Measurements from ENCODE around the gene CCDC15. TPM values are rescaled to one million over a fixed set of nuclear protein-coding genes. Genes with fewer than 3 reads are reported as not detected.

The CCDC15 gene
- total and polyA plus RNA-seq, 2 of the 4 experiments (the other 2 are of a cell fraction): 1.1 to 2.0 TPM

DNA sequence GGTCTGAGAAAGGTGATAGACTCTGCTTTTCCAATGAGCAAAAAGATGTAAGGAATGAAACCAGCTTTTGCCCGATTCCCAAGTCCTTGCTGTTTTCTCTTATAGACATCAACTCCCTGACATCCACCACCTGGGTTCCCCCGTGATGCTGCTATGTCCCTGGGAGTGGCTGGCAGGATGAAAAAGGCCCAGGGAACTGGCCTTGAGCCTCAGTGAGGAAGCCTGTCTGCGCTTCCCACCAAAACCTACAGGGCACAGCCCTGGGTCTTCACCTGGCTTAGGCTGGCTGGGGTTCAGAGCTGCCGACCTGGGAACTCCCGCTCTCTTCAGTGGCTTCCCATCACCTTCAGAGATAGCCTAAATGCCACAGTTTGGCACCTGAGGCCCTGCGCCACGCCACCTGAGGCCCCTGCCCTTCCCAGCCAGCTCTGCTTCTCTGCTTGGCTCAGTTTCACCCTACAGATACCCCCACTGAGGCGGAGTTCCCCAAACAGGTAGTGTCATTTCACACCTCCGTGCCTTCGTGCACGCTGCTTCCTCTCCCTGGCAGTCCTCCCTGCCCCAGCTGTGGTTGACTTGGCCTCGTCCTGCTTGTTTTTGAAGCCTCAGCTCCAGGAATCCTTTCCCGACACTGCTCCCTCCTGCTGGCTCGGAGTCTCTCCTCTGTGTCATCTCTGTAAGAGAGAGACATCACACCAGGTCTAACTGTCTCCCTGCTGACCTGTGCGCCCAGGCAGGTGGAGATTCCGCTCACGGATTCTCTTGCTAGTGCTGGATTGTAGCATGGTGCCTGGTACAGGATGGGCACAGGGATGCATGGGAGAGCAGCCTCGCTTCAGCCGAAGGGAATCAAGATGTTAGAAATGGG, 119.8 kb downstream of the CCDC15 start (continued):
- TF ChIP-seq FOS (IDR thresholded peaks at IDR 0.05; ENCODE audit: low read depth, low read length): no peak

DNA sequence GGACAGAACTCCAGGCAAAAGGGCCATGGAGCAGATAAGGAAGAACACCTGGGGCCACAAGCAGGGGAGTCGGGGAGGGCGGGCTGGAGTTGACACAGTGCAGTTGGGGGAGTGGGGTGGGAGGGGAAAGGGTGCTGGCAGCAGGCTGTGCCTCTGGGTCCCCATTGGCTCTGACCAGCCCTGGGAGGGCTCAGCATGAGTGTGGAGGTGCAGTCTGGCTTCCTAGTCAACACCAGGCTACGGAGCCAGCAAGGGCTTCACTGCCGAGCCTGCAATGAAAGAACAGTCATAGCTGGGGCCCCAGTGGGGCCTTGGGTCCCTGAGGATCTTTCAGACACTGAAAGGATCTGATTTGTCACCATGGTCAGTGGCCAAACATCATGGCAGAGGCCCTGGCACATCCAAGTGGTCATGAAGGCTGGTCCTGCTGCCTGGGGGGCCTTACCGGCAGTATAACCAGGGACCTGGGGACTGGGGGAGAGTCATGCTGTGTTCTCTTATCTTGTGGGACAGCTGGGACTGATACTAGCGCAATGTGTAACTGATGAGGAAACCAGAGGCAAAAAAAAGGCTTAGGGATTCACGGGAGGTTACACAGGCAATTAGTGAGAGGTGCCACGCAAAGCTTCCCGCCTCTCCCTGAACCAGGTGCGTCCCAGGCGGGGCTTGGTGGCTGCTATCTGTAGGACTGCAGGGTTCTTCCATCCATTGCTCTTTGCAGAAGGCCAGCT, 120.7 kb downstream of the CCDC15 start:
- Histone ChIP-seq H3K4me3 (ENCODE audit: insufficient read depth, low read depth, low read length) (no peak overlapping the region), H4K20me1 (ENCODE audit: insufficient read depth, low read length) (no peaks in the 10 kb centered on the region), H4K5ac (ENCODE audit: low read depth, low read length) (no peak overlapping the region), H2BK20ac (ENCODE audit: low read depth, low read length) (no peak overlapping the region), H3K36me3 (ENCODE audit: control insufficient read depth, insufficient read depth, low read length) (no peaks in the 10 kb centered on the region), H4K91ac (ENCODE audit: insufficient read depth, low read depth, low read length) (no peak overlapping the region), H3K27me3 (ENCODE audit: control insufficient read depth, insufficient read depth, low read length) (no peaks in the 10 kb centered on the region; the same call in 1 of the 2 replicates), H3K4ac (ENCODE audit: low read depth, low read length) (no peak overlapping the region), H3K56ac (ENCODE audit: extremely low read depth, insufficient read depth, low read length) (no peak overlapping the region), H2BK5ac (ENCODE audit: low read depth, low read length, poor library complexity, severe bottlenecking) (no peak overlapping the region), H2BK120ac (ENCODE audit: low read depth, low read length) (no peak overlapping the region), H2AFZ (replicated peaks; ENCODE audit: low read length, poor library complexity) (no peak overlapping the region), H3K23ac (ENCODE audit: low read depth, low read length) (no peak overlapping the region), H3K18ac (ENCODE audit: low read depth, low read length) (no peak overlapping the region), H3K14ac (replicated peaks; ENCODE audit: low read depth, low read length) (no peak overlapping the region), H2AK5ac (ENCODE audit: low read depth, low read length) (no peak overlapping the region), H2BK15ac (ENCODE audit: low read depth, low read length) (no peak overlapping the region), H3K4me2 (ENCODE audit: low read depth, low read length) (no peak overlapping the region), H3K27ac (ENCODE audit: insufficient read depth, low read length) (no peak overlapping the region), H3K79me1 (ENCODE audit: low read depth in 1 of 2, low read length in 2 of 2) (no peaks in the 10 kb centered on the region), H2AK9ac (replicated peaks; ENCODE audit: low read depth, low read length, poor library complexity) (no peak overlapping the region), H4K8ac (ENCODE audit: low read depth in 2 of 2, low read length in 2 of 2) (no peak overlapping the region), H3K9ac (ENCODE audit: low read depth, low read length) (no peak overlapping the region), H3K4me1 (ENCODE audit: control insufficient read depth, insufficient read depth, low read length) (peaks cover 15% of the 10 kb centered on the region), H3K9me3 (ENCODE audit: control insufficient read depth, insufficient read depth, low read length) (no peaks in the 10 kb centered on the region), H3K9me1 (ENCODE audit: insufficient read depth, low read length) (peaks cover 21% of the 10 kb centered on the region)
- ChIA-PET POLR2A (ENCODE audit: unreplicated experiment) (no interaction called here), CTCF (interaction anchor here (0.6 kb wide), 1 partner anchor 67 kb away, joined by 3 read pairs; no protein-coding TSS in a partner anchor)
- dilution Hi-C loops (cut with HindIII; ENCODE audit: low sequenced_read_pairs, unreplicated experiment) (no loop called here), in situ Hi-C loops (cut with MboI; ENCODE audit: low sequenced_read_pairs) (no loop called here), intact Hi-C loops (cut with micrococcal nuclease) (no loop called here)
- 83% methylated on average over 8 of the region's 11 CpGs; no CpG with 5 or more reads in 1 of the 2 experiments for WGBS, 2 experiments (ENCODE audit: extremely low coverage in 2 of 2, insufficient read length in 1 of 2)
- BruUV-seq (replicated peaks): no TSS peak
- DNase-seq: no peak
- ATAC-seq (ENCODE audit: low read depth): no peak
- TF ChIP-seq SMC3 (IDR thresholded peaks at IDR 0.05; ENCODE audit: low read depth, low read length) (no peak), MAZ (IDR thresholded peaks at IDR 0.05; ENCODE audit: borderline replicate concordance, low read depth, low read length) (no peak), BHLHE40 (IDR thresholded peaks at IDR 0.05; ENCODE audit: low read depth, low read length) (no peak), NFE2L2 (IDR thresholded peaks at IDR 0.05; ENCODE audit: low read depth, low read length) (no peak), POLR2A (IDR thresholded peaks at IDR 0.05; ENCODE audit: low read depth, low read length) (no peak), RCOR1 (IDR thresholded peaks at IDR 0.05; ENCODE audit: insufficient replicate concordance, low read length) (no peak), RFX5 (IDR thresholded peaks at IDR 0.05; ENCODE audit: low read depth, low read length) (no peak), CHD1 (IDR thresholded peaks at IDR 0.05; ENCODE audit: low read depth, low read length) (no peak), FOS (IDR thresholded peaks at IDR 0.05; ENCODE audit: low read depth, low read length) (no peak), CEBPB (IDR thresholded peaks at IDR 0.05; ENCODE audit: low read depth, low read length) (no peak), MXI1 (IDR thresholded peaks at IDR 0.05; ENCODE audit: borderline replicate concordance, low read depth, low read length) (no peak), RAD21 (IDR thresholded peaks at IDR 0.05; ENCODE audit: low read length) (no peak)
- TF ChIP-seq, protein P1, sequence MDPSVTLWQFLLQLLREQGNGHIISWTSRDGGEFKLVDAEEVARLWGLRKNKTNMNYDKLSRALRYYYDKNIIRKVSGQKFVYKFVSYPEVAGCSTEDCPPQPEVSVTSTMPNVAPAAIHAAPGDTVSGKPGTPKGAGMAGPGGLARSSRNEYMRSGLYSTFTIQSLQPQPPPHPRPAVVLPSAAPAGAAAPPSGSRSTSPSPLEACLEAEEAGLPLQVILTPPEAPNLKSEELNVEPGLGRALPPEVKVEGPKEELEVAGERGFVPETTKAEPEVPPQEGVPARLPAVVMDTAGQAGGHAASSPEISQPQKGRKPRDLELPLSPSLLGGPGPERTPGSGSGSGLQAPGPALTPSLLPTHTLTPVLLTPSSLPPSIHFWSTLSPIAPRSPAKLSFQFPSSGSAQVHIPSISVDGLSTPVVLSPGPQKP (IDR thresholded peaks at IDR 0.05; ENCODE audit: borderline replicate concordance, low read depth, low read length): no peak

All from IMR-90 (cell line).